Activated CD8-positive, alpha-beta memory T cell treated with anti-CD3 and anti-CD28 coated beads for 36 hours (primary cell): ENCODE results near the gene NR2F1. TPM values are rescaled to one million over a fixed set of nuclear protein-coding genes. Genes with fewer than 3 reads are reported as not detected.

Source experiments
- CTCF ChIA-PET: fragments of 350-600 bp; sonication (Branson Sonifier 250); formaldehyde crosslinking; loops from one replicate; lab custom pipeline; 2021; ENCODE audit warnings: antibody characterized with exemption; lab: Charles Lee
- POLR2A ChIA-PET: fragments of 350-600 bp; sonication (Branson Sonifier 250); formaldehyde crosslinking; loops from one replicate; lab custom pipeline; 2021; ENCODE audit warnings: antibody characterized with exemption; lab: Charles Lee
- total RNA-seq, 2 experiments: library from RNA; stranded (reverse); gene quantifications; one replicate each; pipeline ENCODE4 v1.2.3, GENCODE V29; 2021

The NR2F1 gene
- total RNA-seq, 2 experiments from 2014 or later = not detected

- POLR2A ChIA-PET = no interaction called here
- CTCF ChIA-PET = interaction anchor here (1.5 kb wide), 1 partner anchor 200 kb away, joined by 5 read pairs; no protein-coding TSS in a partner anchor
Observed at GRCh38 chr5:93601071-93601801, 18.2 kb downstream of the NR2F1 start.

GRCh38 chr5:93601802-93602155 is 18.8 kb downstream of the NR2F1 start:
- CTCF ChIA-PET = interaction anchor here (1.5 kb wide), 1 partner anchor 200 kb away, joined by 5 read pairs; no protein-coding TSS in a partner anchor
- POLR2A ChIA-PET = no interaction called here

GRCh38 chr5:93602241-93603077 is 19.4 kb downstream of the NR2F1 start:
- POLR2A ChIA-PET = no interaction called here
- CTCF ChIA-PET = interaction anchor here (1.5 kb wide), 1 partner anchor 199 kb away, joined by 5 read pairs; no protein-coding TSS in a partner anchor

- POLR2A ChIA-PET = no interaction called here
Observed at GRCh38 chr5:93603078-93603792, 20.2 kb downstream of the NR2F1 start.

GRCh38 chr5:93603793-93604643 is 21.0 kb downstream of the NR2F1 start:
- POLR2A ChIA-PET = no interaction called here
- CTCF ChIA-PET = no interaction called here

More at GRCh38 chr5:93603078-93603792, 20.2 kb downstream of the NR2F1 start:
- CTCF ChIA-PET = no interaction called here

- POLR2A ChIA-PET = no interaction called here
- CTCF ChIA-PET = no interaction called here
Observed at GRCh38 chr5:93604644-93605515, 21.9 kb downstream of the NR2F1 start.

- POLR2A ChIA-PET = no interaction called here
- CTCF ChIA-PET = interaction anchor here (2.0 kb wide), 1 partner anchor 14 kb away, joined by 5 read pairs; no protein-coding TSS in a partner anchor
Observed at GRCh38 chr5:93606382-93606752, 23.3 kb downstream of the NR2F1 start.

GRCh38 chr5:93607367-93608258 is 24.6 kb downstream of the NR2F1 start:
- ChIA-PET CTCF (interaction anchor here (0.7 to 2.0 kb wide), 4 partner anchors 12 to 193 kb away, joined by 3 to 5 read pairs (median 4); partner anchors contain the start of gene NR2F1), POLR2A (interaction anchor here (0.7 kb wide), 1 partner anchor 13 kb away, joined by 8 read pairs; no protein-coding TSS in a partner anchor)

- ChIA-PET POLR2A (no interaction called here), CTCF (no interaction called here)
Observed at GRCh38 chr5:93608855-93609254, 25.8 kb downstream of the NR2F1 start.

GRCh38 chr5:93609762-93610161 is 26.7 kb downstream of the NR2F1 start:
- ChIA-PET POLR2A (no interaction called here), CTCF (no interaction called here)

- ChIA-PET CTCF (interaction anchor here (1.2 kb wide), 1 partner anchor 190 kb away, joined by 5 read pairs; no protein-coding TSS in a partner anchor), POLR2A (no interaction called here)
Observed at GRCh38 chr5:93610581-93611272, 27.7 kb downstream of the NR2F1 start.

- POLR2A ChIA-PET = no interaction called here
Observed at GRCh38 chr5:93611273-93611975, 28.4 kb downstream of the NR2F1 start.

GRCh38 chr5:93611976-93612854 is 29.2 kb downstream of the NR2F1 start:
- CTCF ChIA-PET = interaction anchor here (0.7 to 1.5 kb wide), 3 partner anchors 16 to 295 kb away, joined by 3 to 5 read pairs (median 4); no protein-coding TSS in a partner anchor
- POLR2A ChIA-PET = interaction anchor here (0.6 kb wide), 1 partner anchor 136 kb away, joined by 6 read pairs; no protein-coding TSS in a partner anchor

More at GRCh38 chr5:93611273-93611975, 28.4 kb downstream of the NR2F1 start:
- CTCF ChIA-PET = interaction anchor here (0.7 to 1.5 kb wide), 3 partner anchors 15 to 296 kb away, joined by 3 to 5 read pairs (median 4); no protein-coding TSS in a partner anchor

- CTCF ChIA-PET = interaction anchor here (1.5 kb wide), 1 partner anchor 17 kb away, joined by 3 read pairs; no protein-coding TSS in a partner anchor
- POLR2A ChIA-PET = no interaction called here
Observed at GRCh38 chr5:93612855-93613243, 29.8 kb downstream of the NR2F1 start.
